NT2/D1 (cell line): ENCODE results near the gene FITM1.

ENCODE experiments used
- SUZ12 ChIP-seq: IDR thresholded peaks from 2 replicates; pipeline ENCODE4 v1.6.1; 2011; ENCODE audit not compliant: insufficient read length, insufficient read depth; ENCODE audit errors: extremely low read depth
- YY1 ChIP-seq: IDR thresholded peaks from 2 replicates; pipeline ENCODE4 v1.6.1; 2011; ENCODE audit not compliant: insufficient read length, insufficient read depth
- ZNF274 ChIP-seq: IDR thresholded peaks from 2 replicates; pipeline ENCODE4 v1.6.1; 2011; ENCODE audit warnings: mild to moderate bottlenecking, low read depth, low read length

DNA sequence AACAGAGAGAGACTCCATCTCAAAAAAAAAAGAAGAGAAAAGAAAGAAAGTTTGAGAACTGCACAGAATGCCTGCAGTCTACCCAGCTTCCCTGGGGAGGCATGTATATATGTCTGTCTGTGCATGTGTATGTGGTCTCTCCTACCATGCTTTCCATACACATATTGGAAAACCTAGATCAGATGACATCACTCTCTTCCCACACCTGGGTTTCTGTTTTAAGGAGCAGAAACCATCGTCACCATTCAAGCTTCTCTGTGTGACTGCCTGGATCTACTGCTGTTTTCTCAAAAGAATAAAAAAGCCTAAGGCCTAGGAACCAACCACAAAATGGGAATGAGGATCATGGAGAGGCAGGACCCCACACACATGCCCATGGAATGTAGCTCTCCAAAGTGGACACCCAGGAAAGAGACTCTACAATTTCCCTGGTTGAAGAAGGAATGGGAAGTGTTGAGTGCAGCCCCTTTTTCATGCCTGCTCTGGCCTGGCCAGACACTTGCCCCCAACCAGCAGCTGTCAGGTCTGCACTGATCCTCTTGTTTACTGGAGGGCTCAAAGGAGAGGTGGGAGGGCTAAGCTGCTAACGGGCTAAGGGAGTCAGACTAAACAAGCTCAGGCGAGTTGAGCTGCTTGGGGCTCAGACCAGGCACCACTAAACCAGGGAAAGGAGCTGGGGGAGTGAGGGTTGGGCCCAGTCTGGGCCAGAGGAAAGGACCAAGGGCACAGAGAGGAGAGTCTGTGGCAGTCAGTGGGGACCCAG, 44.1 kb upstream of the FITM1 start:
- no peak for TF ChIP-seq YY1
- TF ChIP-seq ZNF274 = no peak
- TF ChIP-seq SUZ12 = no peak
